Stimulated activated CD4-positive, alpha-beta T cell treated with anti-CD3 and anti-CD28 coated beads, Interleukin-15, amount 100 ng/mL, for 1 hour (primary cell): ENCODE results near the gene BIRC2.
"Not testable (repeated sequence)": the region's sequence is repeated elsewhere in the genome, so short reads cannot be mapped to it uniquely, and the experiment has no call there.

ENCODE experiments used
- DNase-seq, 2 donors: peaks; one replicate each; pipeline ENCODE4 v3.0.0-alpha.2; 2020; ENCODE audit warnings: low read depth in 1 of 2, low spot score in 1 of 2

BIRC2 gene

DNA sequence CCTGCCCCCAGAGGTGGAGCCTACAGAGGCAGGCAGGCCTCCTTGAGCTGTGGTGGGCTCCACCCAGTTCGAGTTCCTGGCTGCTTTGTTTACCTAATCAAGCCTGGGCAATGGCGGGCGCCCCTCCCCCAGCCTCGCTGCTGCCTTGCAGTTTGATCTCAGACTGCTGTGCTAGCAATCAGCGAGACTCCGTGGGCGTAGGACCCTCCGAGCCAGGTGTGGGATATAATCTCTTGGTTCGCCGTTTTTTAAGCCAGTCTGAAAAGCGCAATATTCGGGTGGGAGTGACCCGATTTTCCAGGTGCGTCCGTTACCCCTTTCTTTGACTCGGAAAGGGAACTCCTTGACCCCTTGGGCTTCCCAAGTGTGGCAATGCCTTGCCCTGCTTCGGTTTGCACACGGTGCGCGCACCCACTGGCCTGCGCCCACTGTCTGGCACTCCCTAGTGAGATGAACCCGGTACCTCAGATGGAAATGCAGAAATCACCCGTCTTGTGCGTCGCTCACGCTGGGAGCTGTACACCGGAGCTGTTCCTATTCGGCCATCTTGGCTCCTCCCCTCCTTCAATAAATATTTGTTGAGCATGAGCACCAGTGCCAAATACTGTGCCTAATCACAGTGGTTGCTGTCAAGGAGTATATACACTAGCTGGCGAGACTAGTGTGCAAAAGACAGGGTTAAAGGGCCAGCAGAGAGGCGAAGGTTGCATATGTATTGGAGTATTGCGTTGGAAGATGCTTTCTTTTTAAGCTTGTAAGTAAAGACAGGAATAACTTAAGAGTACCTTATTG, 27.8 kb downstream of the BIRC2 start:
- DNase-seq, result not testable (repeated sequence)

DNA sequence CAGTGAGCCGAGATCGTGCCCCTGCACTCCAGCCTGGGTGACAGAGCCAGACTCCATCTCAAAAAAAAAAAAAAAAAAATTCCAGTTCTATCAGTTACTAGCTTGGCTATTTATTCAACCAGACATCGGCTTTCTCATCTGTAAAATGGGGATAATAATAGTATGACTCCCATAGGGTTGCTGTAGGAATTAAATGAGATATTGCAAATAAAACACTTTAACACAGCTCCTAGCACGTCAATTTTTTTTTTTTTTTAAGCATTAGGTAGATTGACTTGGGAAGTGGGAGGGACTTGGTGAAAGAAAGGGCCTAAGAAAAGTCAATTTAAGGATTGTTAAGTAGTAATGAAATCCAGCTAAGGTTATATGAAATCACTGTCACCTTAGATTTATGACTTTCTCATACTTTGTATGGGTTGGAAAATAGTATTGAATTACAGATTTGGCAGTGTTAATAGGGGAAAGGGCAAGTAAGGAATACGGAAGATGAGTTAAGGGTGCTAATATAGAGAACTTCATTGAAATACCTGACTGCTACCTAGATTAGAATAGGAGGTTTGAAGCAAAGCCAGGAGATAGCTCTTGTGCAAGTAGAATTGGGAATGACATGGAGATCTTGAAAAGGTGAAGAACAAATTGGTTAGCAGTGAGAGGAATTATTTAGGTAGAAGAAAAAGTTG, 28.8 kb downstream of the BIRC2 start:
- DNase-seq, result no peak

GRCh38 chr11:102377891-102378290, 30.9 kb downstream of the BIRC2 start:
- DNase-seq, result no peak

- no peak for DNase-seq
Measured at GRCh38 chr11:102378818-102379217, 31.8 kb downstream of the BIRC2 start.

- DNase-seq, result no peak
Measured at GRCh38 chr11:102382384-102382783, 35.4 kb downstream of the BIRC2 start.

DNA sequence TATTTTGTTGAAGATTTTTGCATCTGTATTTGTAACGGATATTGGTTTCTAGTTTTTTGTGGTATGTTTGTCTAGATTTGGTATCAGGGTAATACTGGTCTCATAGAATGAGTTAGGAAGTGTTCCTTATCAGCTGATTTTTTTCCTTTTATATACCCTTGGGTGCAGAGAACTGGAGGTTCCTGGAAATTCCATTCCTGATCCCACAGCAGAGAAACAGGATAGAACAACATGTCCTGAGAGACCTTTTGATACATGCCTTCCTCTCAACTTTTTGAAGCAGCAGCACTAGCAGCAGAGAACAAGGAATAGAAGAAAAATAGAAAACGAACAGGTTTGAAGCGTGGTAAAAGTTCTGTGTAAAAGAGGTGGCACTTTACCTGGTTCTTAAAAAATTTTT, 36.8 kb downstream of the BIRC2 start:
- no peak for DNase-seq

DNA sequence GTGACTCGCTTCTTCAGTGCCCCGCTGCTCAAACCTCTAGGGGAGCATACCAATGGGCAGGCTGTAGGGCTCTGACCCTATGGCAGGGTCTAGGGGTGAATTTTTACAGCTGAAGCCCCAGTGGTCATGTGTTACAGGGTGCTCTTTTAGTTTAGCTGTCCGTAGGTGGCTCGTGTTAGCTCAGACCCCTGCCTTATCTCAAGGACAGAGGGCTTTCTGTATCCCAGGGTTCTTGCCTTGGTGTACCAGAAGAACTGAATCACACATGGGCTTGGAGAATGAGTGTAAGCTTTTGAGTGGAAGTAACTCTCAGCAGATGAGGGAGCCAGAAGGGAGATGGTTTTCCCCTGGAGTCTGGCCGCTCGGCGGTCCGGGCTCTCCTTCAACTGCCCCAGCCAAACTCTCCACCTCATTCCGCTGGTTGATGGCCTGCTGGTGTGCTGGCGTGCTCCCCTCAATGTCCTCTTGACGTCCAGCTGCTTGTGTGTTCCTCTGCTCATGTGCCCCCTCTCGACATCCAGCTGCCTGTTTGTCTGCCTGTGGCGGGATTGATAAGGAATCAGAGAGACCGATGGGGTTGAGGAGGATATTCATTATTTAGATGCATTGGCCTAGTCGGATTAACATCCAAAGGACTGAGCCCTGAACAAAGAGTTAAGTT, 37.5 kb downstream of the BIRC2 start:
- no peak for DNase-seq

DNA sequence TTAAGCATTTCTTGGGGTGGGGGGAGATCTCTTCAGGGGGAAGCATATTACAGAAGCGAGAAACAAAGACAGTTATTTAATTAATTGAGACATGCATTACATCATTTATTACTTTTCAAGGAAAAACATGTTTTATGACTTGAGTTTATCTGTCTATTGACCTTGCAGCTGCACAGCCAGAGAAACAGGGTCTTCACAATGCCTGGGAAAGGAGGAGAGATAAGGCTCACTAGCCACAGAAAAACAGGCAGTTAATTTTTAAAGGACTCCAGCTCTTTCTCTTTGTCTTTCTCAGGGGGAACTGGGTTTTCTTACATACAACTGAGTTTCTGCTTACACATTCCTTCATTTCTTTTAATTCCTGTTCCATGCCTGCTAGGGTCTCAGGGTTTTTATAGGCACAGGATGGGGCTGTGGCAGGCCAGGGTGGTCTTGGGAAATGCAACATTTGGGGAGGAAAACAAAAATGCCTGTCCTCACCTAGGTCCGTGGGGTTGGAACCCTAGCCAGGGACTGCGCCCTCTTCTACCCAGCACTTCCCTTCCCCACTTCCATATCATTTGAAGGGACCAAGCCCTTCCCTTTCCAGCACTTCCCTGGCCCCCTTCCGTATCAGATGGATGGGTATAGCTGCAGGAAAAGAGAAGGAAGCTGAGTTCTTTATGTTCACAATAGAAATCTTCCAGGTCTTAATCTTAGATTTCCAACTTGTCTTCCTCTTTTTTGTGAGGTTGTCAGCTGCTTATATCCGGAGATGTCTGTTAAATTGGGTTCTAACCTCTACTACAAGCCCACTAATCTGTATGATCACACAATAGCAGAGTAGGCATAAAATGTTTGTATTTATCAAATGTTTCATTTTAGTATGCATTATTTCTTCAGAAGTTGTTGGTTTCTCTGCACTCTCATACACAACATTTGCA, 38.3 kb downstream of the BIRC2 start:
- DNase-seq, result no peak

- no peak for DNase-seq
Measured at GRCh38 chr11:102386136-102386734, 39.2 kb downstream of the BIRC2 start.

GRCh38 chr11:102387043-102387781, 40.2 kb downstream of the BIRC2 start:
- no peak for DNase-seq

DNA sequence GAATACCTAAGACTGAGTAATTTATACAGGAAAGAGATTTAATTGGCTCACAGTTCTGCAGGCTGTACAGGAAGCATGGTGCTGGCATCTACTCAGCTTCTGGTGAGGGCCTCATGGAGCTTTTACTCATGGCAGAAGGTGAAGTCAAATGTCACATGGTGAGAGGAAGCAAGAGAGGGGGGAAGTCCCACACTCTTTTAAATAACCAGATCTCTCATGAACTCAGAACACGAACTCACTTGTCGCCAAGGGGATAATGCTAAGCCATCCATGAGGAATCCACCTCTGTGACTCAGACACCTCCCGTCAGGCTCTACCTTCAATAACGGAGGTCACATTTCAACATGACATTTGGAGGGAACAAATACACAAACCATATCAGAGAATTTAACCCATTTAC, 42.2 kb downstream of the BIRC2 start:
- no peak for DNase-seq

- peak; percentile 16 to 21 for DNase-seq
Measured at GRCh38 chr11:102390667-102391465, 43.9 kb downstream of the BIRC2 start.

GRCh38 chr11:102391549-102392237, 44.7 kb downstream of the BIRC2 start:
- DNase-seq, result no peak

DNA sequence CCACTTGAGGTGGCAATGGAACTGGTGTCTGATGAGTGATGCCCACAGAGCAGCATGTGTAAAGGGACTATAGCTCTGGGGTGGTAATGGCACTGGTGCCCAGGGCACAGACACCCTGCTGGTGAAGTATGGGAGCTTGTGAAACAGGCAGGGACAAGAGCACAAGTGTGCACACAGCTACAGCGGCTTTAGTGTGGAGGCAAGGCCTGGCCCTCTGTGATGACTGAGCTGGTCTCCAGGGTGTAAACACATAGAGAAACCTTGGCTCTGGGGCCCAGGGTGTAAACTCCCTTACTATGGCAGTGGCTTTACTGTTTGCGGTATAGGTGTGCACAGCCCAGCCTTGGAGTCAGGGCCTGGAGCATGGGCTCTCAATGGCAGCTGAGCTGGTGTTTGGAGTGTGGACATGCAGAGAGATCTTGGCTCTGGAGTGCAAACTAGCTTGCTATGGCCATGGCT, 46.3 kb downstream of the BIRC2 start:
- DNase-seq, result no peak

GRCh38 chr11:102395720-102396393, 48.8 kb downstream of the BIRC2 start:
- DNase-seq, result no peak

DNA sequence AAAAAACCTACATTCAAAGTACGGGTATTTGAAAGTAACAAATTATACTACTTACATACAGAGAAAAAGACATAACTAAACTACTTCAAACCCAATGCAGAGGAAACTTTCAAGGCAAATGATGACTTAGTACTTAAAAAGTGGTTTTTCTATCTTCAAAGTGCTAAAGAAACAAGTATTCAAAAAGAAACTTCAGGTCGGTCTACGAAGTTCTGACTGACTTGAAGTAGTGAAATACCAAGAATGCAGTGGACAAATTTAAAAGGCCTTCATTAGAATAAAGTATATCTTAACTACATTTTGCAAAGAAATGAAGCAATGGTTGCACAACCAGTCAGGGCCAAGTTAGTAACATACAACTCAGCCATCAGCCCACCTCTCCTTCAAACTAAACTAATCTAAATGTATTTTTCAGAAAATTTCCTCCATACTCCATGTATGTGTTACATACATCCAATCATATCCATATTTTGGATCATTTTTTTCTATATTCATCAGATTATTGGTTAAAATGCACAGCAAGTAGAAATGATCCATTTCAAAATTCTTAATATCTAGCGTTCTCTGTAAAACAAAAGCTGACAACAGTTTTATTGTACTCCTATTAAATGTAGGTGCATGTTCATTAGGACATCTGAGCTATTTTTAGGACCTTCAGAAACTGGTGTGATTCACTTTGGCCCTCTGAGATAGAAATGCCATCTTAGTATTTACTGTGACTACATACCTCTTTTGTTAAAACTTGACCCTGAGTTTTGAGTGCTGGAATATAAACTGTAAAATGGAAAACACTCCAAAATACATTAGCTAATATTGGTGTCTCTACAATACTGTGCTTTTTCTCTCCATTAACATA, 49.9 kb downstream of the BIRC2 start:
- no peak for DNase-seq

DNA sequence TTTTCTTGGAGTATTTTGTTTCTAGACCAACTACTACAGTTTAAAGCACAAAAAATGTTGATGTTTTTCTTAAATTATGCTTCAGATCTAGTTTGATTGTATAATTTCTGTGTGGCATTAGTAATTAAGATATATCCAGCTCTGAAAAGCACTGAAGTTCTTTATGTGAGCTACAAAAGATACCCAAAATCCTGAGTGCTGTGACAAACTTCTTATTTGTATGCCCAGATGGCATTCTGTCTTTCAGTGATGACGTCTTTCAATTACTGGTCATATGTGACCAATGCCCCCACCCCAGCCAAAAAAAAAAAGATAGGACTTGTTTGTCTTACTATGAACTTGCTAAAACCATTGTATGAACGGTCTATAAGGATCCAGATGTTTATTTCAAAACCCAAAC, 51.3 kb downstream of the BIRC2 start:
- DNase-seq, result no peak
